ENCODE results near the gene GPC5.

GPC5 gene

GRCh38 chr13:92297971-92298942 is 899.8 kb downstream of the GPC5 start:
- no peak for DNase-seq

- DNase-seq = no peak
These were observed 902.2 kb downstream of the GPC5 start for GRCh38 chr13:92300651-92301050.

DNA sequence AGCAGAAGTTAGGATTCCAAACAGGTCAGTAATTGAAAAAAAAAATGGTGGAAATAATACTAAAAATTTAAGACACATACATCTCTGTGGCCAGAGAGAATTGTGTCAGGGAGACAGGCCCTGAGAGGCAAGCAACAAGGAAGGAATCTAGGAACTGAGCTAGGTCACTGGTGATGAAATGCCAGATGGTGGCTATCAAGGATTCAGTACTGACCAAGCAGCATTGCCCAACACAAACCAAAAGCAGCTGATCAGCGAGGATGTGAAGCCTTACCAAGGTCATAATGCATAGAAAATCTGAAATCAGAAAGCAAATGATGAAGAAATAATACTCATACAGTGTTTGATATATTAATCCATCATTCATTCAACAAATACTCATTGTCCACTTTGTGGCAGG is 905.0 kb downstream of the GPC5 start:
- peak; percentile 6 for DNase-seq

DNA sequence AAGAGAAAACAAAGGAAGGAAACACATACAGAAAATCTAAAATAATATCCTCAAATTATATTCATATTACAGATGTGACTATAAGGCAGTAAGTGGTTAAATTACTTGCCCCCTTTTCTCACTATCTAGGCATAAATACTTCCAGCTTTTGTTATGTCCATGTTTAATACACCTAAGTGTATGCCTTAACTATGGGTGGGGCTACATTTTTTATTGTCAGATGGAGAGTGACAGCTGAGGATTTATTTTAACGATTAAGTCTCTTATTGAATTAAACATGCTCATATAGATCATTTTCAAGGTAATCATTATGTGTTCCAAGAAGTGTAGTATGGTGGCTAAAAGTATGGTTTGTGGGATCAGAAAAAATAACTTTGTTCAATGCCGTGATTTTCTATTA is 909.3 kb downstream of the GPC5 start:
- DNase-seq = no peak

GRCh38 chr13:92312823-92313222 is 914.4 kb downstream of the GPC5 start:
- DNase-seq = no peak

DNA sequence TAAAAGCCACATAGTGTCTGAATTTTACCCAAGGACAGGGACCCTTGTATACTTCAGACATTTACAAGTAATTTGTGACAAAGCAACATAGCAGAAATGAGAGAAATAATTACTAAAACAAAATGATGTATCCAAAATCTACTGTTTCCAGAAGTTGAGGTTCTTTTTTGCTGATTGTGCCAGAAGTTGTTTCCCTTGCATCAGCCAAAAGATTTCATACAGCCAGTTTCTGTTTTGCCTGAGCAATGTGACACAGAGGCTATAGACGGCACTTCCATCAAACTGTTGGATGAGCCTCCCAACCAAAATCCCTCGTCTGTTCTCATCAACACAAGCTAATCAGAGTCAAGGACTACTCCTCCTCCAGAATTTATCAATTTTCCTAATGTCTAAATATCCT is 915.0 kb downstream of the GPC5 start:
- no peak for DNase-seq

DNA sequence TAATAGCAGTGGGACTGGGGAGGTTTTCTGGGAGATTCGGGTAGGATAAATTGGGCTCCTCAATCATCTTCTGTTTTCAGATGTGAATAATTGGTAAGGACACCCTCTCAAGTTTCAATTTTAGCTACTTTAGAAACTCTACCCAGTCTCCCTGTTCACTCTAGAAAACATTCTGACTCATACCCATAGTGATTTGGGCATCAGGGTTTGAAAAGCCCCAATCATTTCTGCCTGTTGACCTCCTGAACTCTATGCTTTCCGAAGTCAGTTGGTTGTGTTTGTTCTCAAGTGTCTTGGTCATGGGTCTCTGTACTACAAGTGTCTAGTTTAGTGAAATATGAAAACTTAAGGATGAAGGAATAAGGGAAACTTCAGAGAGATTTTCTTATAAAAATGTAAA is 916.8 kb downstream of the GPC5 start:
- no peak for DNase-seq

- DNase-seq = no peak
These were observed 917.6 kb downstream of the GPC5 start for GRCh38 chr13:92316030-92316429.

DNA sequence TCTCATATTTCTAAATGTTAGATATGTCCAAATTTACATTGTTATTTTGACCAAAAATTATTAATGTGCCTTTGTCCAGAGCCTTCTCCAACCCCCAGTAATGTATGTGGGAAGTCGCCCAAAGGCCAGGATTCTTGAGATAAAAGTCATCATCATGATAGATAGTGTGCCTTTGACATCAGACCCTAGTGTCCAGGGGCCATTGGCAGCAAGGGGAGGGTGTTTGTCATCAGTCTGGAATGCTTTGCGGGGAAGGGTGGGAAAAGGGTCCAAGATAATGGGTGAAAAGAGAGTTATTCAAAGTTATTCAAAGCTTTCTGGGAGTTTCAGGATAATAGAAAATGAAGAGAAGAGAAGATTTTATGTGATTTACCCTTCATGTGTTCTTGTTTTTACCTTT is 918.6 kb downstream of the GPC5 start:
- peak; percentile 69 for DNase-seq

DNA sequence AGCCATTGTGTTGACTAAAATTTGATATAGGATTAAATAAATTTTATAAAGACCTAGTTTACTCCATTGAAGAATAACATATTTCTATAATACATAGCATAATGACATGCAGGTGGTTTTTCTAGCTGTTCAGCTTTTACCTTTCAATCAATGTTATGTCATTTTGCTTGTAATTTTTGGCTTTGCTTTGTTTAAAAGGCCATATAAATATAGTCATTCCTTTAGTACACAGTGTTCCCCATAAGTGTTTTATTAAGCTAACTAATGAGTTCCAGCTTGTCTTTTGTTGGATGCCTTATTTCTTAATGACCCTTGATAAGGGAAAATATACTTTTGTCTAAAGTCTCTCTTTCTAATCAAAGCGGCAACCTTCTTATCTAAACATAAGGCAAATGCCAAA is 921.9 kb downstream of the GPC5 start:
- no peak for DNase-seq

DNA sequence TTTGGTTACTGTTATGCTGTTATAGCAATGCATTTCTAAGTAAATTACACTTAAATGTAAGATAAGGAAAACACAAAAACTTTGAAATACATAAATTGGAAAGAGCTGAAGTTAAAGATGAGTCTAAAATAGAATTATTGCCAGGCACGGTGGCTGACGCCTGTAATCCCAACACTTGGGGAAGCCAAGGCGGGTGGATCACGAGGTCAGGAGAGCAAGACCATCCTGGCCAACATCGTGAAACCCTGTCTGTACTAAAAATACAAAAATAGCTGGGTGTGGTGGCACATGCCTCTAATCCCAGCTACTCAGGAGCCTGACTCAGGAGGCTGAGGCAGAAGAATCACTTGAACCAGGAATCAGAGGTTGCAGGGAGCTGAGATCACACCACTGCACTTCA is 922.8 kb downstream of the GPC5 start:
- DNase-seq = no peak

DNA sequence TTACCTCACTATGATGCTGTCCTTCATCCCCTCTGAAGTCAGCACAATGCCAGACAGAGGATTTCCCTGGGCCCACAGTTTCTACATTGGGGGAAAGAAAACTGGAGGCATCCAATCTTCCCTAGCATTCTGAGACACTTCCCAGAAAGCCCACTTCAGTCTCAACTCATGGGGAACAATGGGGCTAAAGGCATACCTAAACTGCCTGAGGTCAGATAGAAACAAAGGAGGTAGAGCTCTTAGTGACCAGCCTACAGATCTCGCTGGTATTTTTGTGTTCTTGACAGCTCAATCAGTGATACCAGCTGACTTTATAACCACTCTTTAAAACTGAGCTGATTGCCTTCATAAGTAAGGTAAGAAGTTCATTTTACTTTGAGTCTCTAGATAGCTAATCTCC is 947.2 kb downstream of the GPC5 start:
- DNase-seq = no peak

DNA sequence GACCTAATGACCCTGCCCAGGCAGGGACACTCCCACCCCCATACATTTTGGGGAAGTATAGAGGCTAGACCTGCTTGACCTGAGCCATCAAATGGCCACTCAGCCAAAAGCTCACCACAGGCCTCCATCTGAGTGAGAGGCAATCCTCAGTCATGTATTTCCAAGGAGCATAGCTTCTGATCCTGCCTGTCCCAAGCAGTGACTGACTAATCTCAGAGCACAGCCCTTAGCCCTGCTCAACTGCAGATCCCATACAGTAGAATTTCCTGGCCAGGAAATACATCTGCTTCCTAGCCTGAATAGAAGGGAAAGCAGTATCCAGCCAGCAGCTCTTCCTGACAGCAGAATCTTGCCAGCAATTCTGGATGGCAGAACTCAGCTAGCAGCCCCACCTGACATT is 947.6 kb downstream of the GPC5 start:
- no peak for DNase-seq

GRCh38 chr13:92354583-92354982 is 956.2 kb downstream of the GPC5 start:
- peak; percentile 18 for DNase-seq

DNA sequence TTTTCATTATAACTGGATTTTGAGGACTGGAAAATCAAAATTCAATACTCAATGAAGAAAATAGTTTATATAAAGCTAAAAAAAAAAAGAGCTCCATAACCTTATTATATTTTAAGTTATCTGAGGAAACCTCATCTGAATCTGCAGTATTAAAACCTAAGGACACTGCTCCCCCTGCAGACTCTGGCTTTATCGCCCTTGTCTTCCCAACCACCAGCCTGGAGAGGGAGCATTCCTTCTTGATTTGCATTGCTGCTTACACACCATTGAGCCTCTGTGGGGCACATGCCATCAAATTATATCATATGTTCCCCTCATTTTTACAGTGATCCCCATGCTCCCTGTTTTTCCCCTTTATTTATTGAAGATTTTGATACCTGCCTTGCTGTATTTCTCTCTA is 956.8 kb downstream of the GPC5 start:
- DNase-seq = peak; percentile 15

GRCh38 chr13:92362717-92363116 is 964.3 kb downstream of the GPC5 start:
- DNase-seq = no peak

GRCh38 chr13:92365904-92366303 is 967.5 kb downstream of the GPC5 start:
- no peak for DNase-seq

DNA sequence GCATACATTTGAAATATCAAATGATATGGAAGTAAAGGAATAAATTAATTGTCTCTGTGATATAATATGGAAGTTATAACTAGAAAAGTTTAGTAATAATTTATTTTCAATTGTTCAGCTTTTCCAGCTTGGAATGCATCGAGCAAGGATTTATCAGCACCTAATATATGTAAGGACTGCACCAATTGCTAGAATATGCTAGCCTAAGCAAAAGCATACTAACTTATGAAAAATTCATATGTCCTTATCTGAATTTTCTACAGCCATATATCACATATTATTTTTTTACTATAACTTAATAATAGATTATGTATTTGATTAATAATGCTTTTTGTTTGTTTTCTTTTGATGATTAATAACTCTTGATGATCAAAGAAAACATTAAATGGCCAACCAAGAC is 979.0 kb downstream of the GPC5 start:
- DNase-seq = no peak

GRCh38 chr13:92379371-92379770 is 981.0 kb downstream of the GPC5 start:
- DNase-seq = no peak

DNA sequence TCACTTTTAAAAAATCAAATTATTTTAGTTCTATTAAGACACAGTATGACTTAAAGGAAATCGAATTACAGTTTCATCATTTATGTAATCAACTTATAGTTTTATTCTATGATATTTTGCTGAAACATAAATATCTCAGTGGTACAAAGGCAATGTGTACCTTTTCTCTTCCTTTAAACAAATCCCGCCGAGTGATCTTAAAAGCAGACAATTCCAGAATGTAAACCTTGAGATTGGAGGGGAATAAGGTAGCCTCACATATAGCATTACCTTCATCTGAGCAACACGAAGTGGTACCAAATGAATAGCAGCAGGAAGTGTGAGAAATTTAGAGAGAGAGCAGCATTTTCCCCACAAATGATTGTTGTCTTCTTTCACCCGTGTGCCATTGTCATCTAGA is 986.0 kb downstream of the GPC5 start:
- DNase-seq = no peak

DNA sequence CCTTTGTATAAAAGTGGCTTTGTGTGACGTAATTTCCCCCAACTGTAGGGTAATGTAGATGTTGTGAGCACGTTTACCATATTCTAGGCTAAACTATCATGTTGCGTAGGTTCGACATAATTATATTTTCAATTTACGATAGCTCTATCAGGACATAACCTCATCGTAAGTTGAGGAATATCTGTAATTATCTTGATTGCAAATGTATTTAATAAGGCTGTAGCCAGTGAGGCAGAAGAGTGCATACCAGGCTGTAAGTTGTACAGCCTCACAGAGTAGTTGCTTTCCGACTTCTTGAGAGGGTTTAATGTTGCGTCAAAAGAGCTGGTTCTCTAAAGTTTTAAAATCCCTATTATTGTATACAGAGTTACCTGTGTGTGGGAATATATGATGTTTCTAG is 988.8 kb downstream of the GPC5 start:
- no peak for DNase-seq

- DNase-seq = no peak
These were observed 991.8 kb downstream of the GPC5 start for GRCh38 chr13:92390217-92390616.

GRCh38 chr13:92403606-92404005 is 1005.2 kb downstream of the GPC5 start:
- DNase-seq = no peak

DNA sequence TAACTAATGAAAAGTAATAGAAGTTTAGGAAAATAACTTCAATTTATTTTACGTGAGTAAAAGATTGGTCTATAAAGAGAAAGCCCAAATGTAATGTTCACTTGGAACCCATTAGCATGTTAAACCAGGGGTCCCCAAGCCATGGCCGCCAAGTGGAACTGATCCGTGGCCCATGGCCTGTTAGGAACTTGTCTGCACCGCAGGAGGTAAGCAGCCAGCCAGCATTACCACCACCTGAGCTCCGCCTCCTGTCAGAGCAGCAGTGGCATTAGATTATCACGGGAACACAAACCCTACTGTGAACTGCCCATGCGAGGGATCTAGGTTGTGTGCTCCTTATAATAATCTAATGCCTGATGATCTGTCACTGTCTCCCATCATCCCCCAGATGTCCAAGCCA is 1009.4 kb downstream of the GPC5 start:
- DNase-seq = no peak

- no peak for DNase-seq
These were observed 1014.1 kb downstream of the GPC5 start for GRCh38 chr13:92412481-92412880.
